Ramos (cell line): ENCODE results near the gene WAPL.

Experiments
- in situ Hi-C: fragments of 300-500 bp; cut with MboI; formaldehyde crosslinking; loops from one replicate; pipeline ENCODE4 v1.14.3; 2022; ENCODE audit warnings: low sequenced_read_pairs; ENCODE audit not compliant: unreplicated experiment

The WAPL gene

DNA sequence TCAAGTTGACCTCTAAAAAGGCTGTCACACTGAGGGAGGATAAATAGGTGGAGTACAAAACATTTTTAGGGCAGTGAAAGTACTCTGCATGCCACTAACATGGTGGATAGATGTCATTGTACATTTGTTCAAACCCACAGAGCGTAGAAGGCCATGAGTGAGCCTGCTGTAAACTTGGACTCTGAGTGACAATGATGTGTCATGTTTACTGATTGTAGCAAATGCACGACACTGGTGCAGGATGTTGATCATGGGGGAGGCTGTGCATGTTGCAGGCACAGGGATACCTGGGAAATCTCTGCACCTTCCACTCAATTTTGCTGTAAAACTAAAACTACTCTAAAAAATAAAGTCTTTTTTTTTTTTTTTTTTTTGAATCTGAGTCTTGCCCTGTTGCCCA lies 102.5 kb downstream of the WAPL start:
- in situ Hi-C loops: no loop called here

DNA sequence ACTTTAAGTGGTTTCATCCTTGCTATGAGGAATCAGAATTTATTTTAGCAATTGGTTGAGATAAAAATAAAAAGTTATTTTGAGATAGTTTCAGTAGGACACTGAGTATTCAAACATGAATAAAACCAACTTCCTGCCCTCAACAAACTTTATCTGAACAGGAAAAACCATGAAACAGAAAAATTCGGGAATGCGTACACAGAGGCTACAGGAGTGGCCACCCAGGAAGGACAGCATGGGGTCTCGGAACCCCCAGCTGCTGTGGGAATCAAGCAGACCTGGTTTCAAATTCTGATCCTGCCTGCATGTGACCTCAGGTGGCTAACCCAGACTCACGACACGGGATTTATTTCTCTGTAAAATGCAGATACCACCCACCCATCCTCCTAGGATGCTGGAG lies 106.0 kb downstream of the WAPL start:
- in situ Hi-C loops: no loop called here

DNA sequence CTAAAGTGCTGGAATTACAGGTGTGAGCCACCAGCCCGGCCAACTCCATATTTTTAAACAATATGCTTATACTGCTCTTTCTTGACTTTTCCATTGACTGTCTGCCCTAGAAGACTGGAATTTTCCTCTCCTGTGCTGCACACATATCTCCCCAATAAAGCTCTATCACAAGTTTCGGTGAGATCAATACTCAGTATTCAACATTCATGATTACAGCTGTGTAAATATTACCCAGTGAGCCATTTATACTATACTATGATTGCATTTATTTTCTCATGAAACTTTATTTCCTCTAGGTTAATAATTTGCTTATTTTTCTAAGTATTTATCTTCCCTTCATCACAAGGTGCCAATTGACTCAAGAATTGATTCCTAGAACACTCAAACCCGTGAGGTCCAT lies 106.5 kb downstream of the WAPL start:
- in situ Hi-C loops: no loop called here

DNA sequence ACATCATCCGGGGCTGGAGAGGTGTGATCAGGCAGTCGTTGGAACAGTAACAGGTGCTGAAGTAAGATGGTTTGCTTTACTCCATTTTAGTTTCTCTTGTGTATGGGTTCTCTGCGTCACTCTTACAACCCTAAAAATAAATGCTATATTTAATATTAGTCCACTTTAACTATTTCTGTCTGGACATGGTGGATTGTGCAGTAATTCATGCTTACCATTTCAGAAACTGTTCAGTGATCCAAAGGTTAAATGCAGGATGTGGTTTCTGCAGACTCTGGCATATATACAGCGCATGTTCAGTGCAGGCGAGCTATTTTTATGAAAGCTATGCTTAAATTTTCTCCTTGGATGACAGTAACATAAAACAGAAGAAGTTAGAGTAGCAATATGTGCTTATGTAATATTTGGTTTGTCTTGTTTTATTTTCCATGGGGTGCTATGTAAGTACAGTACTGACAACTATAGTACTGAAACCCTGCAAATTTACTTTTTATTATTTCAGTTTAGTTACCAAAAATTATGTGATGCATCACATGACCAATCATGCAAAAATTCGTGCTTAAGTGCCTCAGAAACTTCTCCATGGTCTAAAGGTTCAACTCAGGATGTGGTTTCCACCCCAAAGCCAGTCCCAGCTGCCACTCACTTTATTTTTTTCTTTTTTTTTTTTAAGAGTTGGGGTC lies 108.4 kb downstream of the WAPL start:
- in situ Hi-C loops: no loop called here

DNA sequence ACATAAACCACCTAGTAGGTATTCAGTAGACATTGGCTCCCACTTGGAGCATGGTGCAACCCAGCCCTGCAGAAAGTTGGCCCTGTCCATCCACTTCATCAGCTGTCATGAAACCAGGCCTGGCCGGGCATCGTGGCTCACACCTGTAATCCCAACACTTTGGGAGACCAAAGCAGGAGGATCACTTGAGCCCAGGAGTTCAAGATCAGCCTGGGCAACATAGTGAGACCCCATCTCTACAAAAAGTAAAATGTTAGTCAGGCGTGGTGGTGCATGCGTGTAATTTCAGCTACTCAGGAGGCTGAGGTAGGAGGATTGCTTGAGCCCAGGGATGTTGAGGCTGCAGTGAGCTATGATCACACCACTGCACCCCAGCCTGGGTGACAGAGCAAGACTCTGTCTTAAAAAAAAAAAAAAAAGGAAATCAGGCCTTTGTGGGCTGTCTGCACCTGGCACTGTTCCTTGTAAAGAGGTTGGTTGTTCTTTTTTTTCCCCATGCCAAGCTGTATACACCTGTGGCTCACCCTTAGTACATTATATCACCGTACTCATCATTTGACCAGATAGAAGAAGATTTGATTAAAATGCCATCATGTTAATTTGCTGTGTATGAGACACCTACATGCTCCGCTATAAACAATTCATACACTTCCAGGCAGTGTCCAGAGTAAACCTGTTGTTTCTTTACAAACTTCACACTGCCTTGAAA lies 109.6 kb downstream of the WAPL start:
- in situ Hi-C loops: no loop called here

DNA sequence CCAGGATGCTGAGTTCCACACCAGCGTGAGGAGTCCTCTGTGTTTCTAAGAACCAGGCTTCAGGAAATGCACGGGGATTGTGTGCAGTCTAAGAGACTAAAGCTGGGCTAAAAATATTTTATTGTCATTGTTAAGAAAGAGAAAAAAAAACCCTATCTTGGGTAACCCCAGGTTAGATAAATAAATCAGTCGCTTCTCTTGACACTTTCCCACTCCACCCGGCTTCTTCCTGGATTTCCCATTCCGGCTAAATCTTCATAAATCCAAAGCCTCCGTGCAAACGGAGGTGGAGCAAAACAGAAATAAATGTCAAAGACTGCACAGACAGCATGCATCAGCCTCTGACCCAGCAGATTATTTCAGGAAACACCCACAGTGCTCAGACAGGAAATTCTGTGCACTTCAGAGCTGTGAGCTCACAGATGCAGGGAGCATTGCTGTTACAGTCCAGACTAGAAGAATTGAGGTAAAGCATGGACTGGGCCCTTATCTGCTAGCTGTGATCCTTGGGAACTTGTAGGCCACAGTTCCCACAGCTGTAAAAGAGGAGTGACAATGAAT lies 110.2 kb downstream of the WAPL start:
- in situ Hi-C loops: no loop called here

DNA sequence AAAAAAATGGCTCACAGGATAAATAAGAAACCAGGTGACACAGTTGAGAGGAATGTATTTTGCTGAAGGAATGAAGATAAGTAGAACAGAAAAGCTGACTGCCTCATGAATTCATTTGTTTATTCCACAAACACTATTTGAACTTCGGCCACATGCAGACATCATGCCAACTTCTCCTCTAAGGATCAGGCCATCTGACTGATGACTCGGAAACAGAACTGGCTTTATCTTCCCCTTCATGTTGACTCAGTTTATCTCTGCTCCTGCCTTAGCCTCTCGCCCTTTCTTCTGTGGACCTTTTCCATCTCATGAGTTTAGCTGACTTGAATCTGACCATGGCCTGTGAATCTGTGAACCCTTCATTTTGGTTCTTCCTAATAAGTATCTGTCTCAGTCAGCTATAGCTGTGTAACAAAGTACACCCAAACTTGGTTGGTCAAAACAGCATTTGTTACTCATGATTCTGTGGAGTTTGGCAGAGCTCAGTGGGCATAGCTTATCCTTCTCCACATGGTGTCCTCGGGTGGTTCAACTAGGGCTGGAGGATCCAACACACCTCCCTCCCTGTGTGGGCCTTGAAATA lies 111.0 kb downstream of the WAPL start:
- in situ Hi-C loops: no loop called here

DNA sequence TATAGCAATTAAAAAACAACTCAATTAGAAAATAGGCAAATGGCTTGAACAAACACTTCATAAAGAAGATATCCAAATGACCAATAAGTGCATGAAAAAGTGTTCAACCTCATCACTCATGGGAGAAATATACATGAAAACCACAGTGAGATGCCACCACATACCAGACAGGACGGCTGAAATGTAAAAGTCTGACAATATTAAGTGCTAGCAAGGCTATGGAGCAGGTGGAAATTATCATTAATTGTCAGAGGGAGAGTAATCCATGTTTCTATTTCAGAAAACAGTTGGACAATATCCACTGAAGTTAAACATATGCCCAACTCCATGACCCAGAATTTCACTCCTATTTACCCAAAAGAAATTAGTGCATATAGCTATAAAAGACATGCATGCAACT lies 112.4 kb downstream of the WAPL start:
- in situ Hi-C loops: loop anchor here (10.0 kb wide), 1 partner anchor 106 kb away; no protein-coding TSS in a partner anchor

DNA sequence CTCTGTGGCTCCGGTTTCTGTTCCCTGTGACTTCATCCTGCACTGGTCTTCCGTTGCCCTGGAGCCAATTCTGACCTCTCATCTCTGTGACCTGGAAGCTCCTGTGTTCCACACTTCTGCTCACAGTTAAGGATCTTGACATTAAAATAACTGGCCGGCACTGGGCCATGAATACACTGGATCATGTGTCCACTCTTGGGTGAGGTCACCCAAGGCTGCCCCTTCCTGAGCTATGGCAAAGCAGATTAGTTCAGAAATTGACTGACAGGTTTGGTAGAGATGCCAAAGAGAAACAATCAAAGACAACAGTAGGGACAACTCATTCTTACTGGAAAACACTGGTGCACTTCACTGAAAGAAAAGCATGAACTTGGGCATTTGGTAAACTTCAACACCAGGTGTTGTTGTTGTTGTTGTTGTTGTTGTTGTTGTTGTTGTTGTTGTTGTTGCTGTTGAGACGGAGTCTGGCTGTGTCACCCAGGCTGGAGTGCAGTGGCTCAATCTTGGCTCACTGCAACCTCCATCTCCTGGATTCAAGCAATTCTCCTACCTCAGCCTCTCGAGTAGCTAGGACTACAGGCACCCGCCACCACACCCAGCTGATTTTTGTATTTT lies 118.3 kb downstream of the WAPL start:
- in situ Hi-C loops: loop anchor here (10.0 kb wide), 1 partner anchor 112 kb away; no protein-coding TSS in a partner anchor

DNA sequence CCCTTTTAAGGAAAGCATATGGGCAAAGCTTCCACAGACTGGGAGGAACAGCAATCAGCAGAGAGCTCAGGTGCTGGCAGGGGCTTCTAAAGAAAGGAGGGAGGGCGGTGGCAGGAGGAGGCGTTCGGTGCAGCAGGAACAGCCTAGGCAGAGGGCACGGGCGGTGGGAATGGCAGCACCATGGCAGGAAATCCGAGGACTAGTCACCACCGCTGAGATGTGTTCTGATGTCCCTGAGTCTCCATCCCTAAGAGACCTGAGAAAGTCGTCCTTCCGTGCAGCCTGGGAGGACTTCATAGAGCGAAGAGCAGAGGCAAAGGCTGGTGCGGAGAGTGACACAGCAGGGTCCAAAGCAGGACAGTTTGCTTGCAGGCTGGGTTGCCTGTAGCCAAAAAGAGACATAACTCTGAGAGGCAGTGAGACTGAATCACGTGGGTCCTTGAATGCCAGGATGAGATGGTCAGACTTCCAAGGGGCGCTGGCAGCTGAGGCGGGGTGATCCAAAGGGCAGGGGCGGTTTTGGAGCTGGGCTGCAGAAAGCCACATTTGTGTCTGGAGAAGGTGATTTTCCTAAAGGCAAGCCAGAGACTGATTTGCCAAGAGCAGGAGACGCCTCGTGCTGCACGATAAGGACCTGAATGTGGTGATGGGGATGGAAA lies 119.2 kb downstream of the WAPL start:
- in situ Hi-C loops: loop anchor here (10.0 kb wide), 1 partner anchor 112 kb away; no protein-coding TSS in a partner anchor

DNA sequence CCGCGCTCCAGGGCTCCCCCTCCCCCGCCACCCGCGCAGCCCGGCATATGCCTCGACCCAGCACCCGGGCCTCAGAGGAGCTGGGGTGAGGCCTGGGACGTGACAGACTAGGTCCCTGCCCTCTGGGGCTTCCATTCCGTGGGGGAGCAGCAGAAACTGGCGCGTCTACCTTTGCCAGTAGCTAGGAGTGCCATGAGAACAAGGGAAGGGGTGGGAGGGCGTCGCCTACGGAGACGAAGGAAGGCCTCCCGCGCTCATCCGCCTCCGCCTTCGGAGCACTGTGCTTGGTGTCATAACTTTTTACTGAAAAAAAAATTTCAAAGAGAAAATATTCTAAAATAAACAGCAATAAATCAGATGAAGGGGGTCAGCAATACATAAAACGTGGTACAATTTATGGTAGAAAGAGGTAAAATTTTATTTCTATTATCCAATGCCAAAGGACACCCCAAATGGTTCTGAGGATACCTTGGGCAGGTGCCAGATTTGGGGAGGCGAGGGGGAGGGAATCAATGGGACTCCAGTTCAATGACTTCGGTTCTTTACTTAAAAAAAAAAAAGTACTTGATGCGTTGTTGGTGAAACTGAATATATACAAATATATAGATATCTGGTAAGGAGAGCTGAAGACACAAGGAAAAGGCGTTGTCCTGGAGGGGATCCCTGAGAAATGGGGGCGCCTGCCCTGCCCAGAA lies 119.9 kb downstream of the WAPL start:
- in situ Hi-C loops: loop anchor here (10.0 kb wide), 1 partner anchor 113 kb away; no protein-coding TSS in a partner anchor

DNA sequence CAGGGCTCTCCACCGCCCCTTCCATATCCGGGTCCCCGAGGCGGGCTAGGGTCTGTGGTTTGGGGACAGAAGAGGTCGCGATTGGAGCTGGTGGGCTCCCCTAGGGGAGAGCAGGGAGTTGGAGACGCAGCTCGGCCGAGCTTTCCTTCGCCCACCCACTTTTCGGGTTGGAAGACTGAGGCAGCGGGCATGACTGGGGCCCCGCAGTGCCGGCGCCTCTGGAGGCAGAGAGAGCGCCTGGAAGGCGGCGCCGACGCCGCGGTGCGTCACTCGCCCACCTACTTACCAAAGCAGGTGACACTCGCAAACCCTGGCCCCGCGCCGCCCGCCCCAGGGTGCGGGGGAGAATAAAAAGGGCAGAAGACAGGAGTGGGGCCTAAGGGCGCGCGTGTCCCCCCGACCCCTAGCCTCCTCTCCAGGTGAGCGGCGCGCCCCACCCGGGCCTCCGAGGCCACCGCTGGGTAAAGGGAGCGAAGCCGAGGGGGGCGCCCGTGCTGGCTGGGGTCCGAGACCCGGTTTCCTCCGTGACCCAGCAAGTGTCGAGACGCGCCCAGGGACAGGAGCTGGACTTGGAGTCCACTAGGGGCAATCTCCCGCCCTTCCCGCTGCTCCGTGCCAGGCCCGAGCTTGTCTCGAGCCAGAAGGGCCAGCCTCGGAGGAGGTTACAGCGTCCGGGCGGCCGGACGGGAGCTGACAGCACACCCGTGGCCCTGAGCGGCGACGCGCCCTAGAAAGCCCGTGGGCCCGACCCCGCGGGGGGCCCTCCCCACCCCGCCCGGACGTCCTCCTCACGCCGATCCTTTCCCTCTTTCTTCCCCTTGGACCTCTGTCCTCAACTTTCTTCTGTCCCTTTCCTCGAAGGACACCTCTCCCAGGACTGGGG lies 120.6 kb downstream of the WAPL start:
- in situ Hi-C loops: loop anchor here (10.0 kb wide), 1 partner anchor 114 kb away; no protein-coding TSS in a partner anchor

DNA sequence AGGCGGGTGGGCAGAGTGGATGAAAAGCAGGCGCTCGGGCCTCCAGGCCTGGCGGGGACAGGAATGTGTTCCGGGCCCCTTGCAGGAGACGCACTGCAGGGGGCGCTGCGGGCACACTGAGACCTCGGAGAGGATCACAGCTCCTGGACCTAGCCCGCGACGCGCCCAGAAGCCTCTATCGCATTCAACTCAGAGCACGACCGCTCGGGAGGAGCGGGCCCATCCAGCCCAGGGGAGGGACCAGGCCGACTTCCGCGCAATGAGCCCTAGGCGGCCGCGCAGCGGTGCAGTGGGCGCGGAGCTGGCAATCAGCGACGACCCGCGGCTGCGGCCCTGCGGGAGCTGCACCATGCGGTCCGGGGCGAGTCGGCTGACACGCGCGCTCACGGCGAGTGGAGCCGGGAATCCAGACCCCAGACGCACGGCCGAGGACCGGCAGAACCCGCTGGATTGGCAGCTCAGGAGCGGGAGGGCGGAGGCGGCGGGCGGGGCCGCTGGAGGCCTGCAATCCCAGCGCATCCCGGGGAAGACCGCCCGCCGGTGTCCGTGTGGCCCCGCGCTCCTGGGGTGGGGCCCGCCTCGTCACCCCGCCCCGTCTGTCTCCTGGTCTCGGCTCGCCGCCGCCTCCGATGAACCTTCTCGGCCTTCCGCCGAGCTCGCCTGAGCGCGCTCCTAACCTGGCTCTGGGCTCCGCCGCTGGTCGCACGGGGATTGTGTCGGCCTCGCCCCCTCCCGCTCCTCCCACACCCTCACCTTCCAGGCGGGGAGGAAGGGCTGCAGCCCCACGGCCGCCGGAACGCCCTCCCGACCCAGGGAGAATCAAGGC lies 121.5 kb downstream of the WAPL start:
- in situ Hi-C loops: loop anchor here (5.0 to 10.0 kb wide), 2 partner anchors 115 to 182 kb away; no protein-coding TSS in a partner anchor

DNA sequence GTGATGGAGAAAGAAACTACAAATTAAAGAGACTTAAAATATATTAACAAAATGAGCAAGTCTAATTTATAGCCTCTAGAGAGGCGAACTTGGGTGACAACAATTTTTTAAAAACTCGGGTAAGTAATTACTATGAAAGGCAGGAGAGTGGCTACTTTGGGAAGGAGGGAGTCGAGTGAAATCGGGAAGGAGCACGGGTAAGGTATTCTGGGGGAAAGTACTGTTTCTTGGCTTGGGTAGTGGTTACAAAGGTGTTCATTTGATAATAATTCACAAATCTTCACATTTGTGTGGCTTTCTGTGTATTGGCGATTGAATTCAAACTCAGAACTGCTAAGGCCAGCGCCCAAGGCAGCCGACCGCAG lies 122.1 kb downstream of the WAPL start:
- in situ Hi-C loops: loop anchor here (5.0 kb wide), 1 partner anchor 183 kb away; no protein-coding TSS in a partner anchor

DNA sequence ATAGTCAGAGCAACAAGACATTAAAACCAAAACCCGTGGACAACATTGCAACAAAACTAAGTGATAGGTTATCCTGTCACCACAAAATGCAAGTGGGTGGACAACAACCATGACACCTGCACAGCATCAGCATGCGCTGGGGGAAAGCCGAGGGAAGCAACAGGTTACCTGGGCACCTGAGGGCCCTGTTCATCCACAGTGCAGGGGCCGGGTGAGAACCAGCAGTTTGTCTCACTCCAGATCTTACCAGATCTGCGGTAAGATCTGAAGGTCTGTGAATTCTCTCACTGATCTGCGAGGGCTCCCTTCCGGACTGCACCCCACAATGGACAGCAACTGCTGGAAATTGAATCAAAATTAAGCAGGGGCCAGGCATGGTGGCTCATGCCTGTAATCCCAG lies 124.5 kb downstream of the WAPL start:
- in situ Hi-C loops: loop anchor here (5.0 kb wide), 1 partner anchor 185 kb away; no protein-coding TSS in a partner anchor

DNA sequence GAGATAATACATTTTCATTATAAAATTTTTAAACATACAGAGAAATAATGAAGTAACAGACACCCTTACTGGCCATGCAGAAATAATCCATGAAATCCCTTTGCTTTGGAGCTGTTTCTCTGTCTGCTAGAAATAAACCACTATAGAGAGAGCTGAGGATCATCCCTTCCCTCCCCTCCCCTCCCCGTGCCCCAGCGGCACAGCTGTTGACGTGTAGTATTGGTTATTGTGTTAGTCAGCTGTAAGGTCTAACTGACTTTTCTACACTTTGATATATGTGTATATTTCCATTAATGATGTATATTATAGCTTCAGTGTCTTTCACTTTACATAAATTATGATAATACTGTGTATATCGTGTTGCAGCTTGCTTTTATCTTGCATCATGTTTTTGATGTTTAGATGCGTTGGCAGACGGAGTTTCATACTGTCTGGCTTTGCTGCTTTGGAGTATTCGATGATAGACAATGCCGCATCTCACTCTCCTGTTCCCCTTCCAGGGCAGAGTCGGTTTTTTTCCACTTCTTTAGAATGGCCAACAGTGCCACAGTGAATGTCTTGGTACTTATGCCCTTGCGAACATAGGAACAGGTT lies 127.6 kb downstream of the WAPL start:
- in situ Hi-C loops: no loop called here

DNA sequence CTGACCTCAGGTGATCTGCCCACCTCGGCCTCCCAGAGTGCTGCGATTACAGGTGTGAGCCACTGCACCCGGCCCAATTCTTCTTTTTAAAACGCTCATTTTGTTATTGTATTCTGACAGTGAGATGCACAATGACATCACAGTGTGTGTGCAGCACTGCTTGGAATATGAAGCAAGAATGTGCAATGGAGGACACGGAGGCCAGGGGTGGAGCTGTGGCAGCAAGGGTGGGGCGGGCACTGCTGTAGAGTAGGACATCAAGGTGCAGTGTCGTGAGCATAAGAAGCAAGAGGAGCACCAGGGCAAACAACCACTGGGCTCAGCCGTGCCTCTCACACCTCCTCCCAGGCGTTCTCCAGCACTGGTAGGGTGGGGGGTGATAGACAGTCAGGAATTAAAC lies 128.2 kb downstream of the WAPL start:
- in situ Hi-C loops: no loop called here
